Posterior vena cava (tissue), 2 donors: ENCODE results near the gene EPS15. TPM values are rescaled to one million over a fixed set of nuclear protein-coding genes. Genes with fewer than 3 reads are reported as not detected.
"Not testable (repeated sequence)": the region's sequence is repeated elsewhere in the genome, so short reads cannot be mapped to it uniquely, and the experiment has no call there.

Experiments
- DNase-seq: peaks from one replicate; pipeline ENCODE4 v3.0.0-alpha.2; 2020; ENCODE audit warnings: low spot score
- intact Hi-C, 2 donors: fragments of 100-400 bp; cut with DNase I; formaldehyde crosslinking; loops; one replicate each; pipeline versions ENCODE4 v1.14.1 to v1.14.2; 2022 to 2023
- long read RNA-seq, 2 donors: library from polyadenylated mRNA; unstranded; transcript quantifications; one replicate each; pipeline ENCODE4 v2.0.0, GENCODE V29; 2020 to 2021
- total RNA-seq, 2 donors: library from RNA; stranded (reverse); fragmentation: NEBNext Ultra II Directional; extraction: Animal tissue kit (Norgen Biotek cat#: 25700); gene quantifications; one replicate each; pipeline ENCODE4 v1.2.1, GENCODE V29; 2021
- donor health status: DM: yes; HTN: yes; CAD: no.
- donor health status: DM: yes; HTN: yes; CAD: no.

Gene EPS15
- 10 to 100 TPM; 79.6 to 81.1 TPM for total RNA-seq
- long read RNA-seq, donor 1, full-length matches to known transcripts = 4 of 21 reads
- long read RNA-seq, donor 1, partial matches to known transcripts = 9 of 21 reads
- long read RNA-seq, donor 1, other reads (novel, unspliced or antisense) = 8 of 21 reads
- long read RNA-seq, donor 2, partial matches to known transcripts = 2 of 4 reads
- long read RNA-seq, donor 2, other reads (novel, unspliced or antisense) = 2 of 4 reads

- intact Hi-C loops = no loop called here
- DNase-seq = peak; percentile 96
Observed at GRCh38 chr1:51519048-51519864, at the start of gene EPS15. Gene EPS15, minus strand, starts transcription at chr1:51519266. Its CDS starts 35 bp downstream, at chr1:51519231.

GRCh38 chr1:51568231-51568935, 49.3 kb upstream of the EPS15 start:
- intact Hi-C loops = no loop called here
- DNase-seq = no peak

DNA sequence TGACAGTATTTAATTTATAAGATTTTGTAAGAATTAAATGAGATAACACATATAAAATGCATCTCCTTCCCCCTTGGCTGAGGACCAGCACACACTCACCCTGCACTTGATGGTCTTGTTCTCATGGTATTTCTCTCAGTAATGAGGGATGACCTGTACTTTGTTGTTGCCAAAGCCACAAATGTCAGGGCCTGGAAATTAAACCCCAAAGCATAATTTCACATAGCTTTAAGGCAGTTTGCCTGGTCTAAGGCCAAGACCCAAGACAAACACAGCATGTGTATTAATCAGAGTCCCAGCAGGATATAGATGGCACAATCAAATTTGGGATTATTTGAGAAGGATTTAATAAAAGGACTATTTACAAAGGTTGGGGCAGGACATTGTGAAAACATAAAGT, 48.6 kb upstream of the EPS15 start:
- intact Hi-C loops = no loop called here
- DNase-seq = no peak

DNA sequence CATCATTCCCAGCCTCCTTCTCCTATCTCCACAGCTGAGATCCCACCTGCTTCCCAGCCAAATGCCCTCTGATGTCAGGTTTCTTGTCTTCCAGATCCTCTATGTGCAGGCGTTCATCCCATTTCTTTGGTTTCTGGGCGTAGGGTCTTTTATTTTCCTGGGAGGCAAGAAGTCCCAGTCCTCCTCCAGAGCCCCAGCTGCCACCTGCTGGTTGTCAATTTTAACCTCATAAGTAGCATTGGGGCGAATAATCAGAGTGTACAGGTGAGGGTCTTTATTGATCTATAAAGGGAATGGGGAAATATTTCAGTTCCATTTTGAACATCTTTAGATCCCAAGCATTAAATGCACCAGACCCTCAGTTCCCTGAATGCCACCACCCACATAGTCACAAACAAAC, 47.2 kb upstream of the EPS15 start:
- DNase-seq = no peak
- intact Hi-C loops = no loop called here

DNA sequence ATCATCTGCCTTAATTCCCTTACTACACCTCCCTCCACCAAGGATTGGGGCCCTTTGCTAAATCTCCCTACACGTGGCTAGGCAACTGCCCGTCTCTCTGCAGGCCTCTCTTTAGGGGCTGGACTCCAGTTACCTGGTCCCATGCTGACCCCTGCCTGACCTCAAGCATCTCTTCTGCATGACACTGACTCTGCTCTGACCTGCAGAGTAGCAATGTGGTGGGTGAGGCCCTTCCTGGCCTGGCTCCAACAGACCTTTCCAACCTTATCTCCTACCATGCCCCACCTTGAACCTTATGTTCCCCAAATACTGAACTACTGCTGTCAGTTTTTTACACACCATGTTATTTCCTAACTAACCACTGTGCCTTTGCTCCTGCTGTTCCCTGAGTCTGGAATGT, 45.9 kb upstream of the EPS15 start:
- intact Hi-C loops = no loop called here
- DNase-seq = no peak

DNA sequence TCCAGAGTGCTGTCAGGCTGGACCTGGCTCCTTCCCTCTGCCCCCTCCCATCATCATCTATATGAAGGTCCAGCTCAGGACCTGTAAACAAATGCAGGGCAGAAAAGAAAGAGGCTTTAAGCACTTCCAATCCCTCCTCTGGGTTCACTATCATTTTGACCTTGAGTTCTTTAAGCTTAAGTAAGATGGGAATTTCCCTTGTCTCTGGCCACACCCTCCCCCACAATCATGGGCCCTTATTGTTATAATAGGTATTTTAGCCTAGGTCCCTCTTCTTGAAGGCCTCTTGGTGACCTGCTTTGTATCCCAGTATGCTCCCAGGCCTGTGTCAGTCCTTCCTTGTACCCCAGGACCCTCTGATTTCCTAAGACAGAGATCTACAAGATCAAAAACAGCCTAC, 45.1 kb upstream of the EPS15 start:
- intact Hi-C loops = no loop called here
- no peak for DNase-seq

GRCh38 chr1:51561702-51562101, 42.6 kb upstream of the EPS15 start:
- intact Hi-C loops = no loop called here
- no peak for DNase-seq

DNA sequence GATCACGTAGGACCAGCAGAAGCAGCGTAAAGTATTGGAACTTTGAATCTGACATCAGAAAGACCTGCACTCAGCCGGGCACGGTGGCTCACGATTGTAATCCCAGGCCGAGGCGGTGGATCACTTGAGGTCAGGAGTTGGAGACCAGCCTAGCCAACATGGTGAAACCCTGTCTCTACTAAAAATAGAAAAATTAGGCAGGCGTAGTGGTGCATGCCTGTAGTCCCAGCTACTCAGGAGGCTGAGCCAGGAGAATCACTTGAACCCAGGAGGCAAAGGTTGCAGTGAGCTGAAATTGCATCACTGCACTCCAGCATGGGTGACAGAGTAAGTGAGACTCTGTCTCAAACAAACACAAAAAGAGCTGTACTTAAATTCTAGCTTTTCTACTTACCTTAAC, 41.8 kb upstream of the EPS15 start:
- DNase-seq, intact Hi-C loops: not testable (repeated sequence)

- intact Hi-C loops = no loop called here
- DNase-seq = no peak
Observed at GRCh38 chr1:51560034-51560433, 41.0 kb upstream of the EPS15 start.

DNA sequence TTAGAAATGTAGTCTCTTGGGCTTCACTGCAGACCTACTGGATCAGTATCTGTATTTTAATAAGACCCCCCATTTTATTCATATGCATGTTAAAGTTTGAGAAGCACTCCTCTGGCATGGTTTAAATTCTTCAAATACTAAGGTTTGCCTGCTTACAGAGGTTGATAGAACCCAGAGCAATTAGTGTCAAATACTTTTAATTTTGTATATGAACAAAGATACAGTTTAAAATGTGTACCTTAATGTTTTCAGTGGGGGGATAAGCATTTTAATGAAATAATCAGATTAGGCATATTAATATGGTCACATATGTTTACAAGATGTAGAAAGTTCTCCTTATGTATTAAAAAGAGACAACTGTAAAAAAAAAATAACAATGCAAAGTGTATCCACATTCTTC, 40.4 kb upstream of the EPS15 start:
- intact Hi-C loops = no loop called here
- DNase-seq = no peak

GRCh38 chr1:51559064-51559500, 40.0 kb upstream of the EPS15 start:
- no peak for DNase-seq
- intact Hi-C loops = no loop called here

GRCh38 chr1:51558375-51558924, 39.4 kb upstream of the EPS15 start:
- DNase-seq = no peak
- intact Hi-C loops = no loop called here

DNA sequence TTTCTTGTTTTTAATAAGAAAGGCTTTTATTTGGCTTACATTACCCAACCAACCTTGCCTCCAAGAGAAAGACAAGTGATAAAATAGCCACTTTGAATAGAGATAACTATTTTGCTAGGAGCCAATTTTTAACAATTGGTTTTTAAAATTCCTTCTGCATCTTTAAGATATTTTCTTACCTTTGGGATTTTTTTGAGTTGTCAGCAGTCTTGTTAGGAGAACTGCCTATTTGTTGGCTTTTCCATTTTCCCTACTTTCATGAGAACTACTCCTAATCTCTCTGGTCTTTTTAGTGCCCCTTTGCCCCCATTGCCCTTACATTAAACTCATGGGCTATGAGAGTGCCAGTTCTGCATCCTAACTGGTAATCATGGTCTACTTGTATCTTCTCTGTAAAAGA, 38.1 kb upstream of the EPS15 start:
- intact Hi-C loops = no loop called here
- no peak for DNase-seq

DNA sequence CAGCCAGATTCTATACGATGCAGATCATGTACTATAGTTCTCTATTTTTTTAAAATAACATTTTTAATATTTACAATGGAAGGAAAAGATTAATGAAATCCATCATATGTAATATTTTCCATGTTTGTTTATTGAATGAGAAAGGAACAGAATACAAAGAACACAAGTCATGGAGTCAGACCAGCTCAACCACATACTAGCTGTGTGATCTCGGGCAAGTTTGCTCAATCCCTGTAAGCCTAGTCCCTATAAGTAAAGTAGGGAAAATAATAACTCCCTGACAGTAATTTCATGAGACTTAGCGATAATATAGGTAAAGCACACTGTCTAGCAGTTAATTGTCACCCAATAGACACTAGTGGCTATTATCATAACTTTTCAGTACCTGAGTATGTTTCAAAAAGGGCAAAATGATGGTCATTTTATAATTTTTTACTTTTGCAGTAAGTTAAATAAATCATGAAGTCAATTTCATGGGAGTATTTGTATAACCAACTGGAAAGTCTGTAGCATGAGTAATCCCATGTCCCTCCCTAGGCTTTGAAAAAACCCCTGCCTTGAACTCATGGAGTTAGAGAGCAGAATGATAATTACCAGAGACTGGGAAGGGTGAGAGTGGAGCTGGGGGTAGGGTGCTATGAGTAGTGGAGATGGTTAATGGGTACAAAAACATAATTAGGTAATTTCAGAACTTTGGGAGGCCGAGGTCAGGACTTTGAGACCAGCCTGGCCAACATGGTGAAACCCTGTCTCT, 37.0 kb upstream of the EPS15 start:
- intact Hi-C loops = no loop called here
- no peak for DNase-seq

- DNase-seq = no peak
- intact Hi-C loops = no loop called here
Observed at GRCh38 chr1:51553911-51554310, 34.8 kb upstream of the EPS15 start.

- DNase-seq = no peak
- intact Hi-C loops = no loop called here
Observed at GRCh38 chr1:51552929-51553807, 34.1 kb upstream of the EPS15 start.

DNA sequence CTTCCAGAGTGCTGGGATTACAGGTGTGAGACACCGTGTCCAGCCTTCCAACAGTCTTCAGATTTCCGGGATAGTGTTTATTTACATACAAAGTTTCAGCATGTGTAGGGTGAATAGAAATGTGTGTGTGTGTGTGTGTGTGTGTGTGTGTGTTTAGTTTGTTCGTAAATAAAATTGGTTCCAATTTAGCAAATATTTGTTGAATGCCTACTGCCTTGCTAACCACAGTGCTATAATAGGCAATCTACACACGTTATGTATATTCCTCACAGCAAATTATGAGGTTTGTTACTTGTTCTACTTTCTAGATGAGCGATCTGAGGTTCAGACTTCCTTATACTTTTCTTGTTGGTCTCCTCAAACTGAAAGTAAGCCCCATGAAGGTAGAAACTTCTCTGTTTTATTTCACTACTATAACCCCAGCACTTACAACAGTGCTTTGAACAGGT, 32.8 kb upstream of the EPS15 start:
- intact Hi-C loops = no loop called here
- no peak for DNase-seq

DNA sequence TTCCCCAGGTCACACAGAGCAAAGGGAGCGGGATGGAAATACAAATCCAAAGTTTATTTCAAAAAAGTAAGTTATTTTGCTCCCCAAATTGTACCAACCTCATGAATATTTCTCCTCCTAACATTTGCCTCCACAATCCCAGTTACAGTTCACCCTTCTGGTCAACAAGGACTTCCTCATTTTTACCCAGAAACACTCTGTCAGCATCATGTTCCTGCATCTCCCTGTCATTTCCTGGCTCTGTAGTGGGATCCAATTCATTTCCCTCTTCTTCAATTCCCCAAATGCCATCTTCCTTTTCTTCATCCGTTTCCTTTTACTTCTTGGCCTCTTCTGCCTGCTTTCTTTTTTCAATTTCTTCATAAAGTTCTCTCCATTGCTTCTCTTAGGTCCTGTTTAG, 32.0 kb upstream of the EPS15 start:
- no peak for DNase-seq
- intact Hi-C loops = no loop called here
